SK-N-SH (cell line): ENCODE measurements around the gene ZFYVE27. TPM values are rescaled to one million over a fixed set of nuclear protein-coding genes. Genes with fewer than 3 reads are reported as not detected.

ENCODE experiments used
- CTCF ChIA-PET: fragments of 300-600, 350-600 bp; formaldehyde crosslinking; extraction: SDS; loops from one replicate; lab custom pipeline; 2021; lab: Yijun Ruan, JAX
- POLR2A ChIA-PET: fragments of 350-600 bp; sonication (Branson Sonifier 250); formaldehyde crosslinking; extraction: SDS; loops from one replicate; lab custom pipeline; 2020; ENCODE audit warnings: antibody characterized with exemption, inconsistent platforms; lab: Yijun Ruan, JAX
- DNase-seq: peaks from one replicate; pipeline ENCODE4 v3.0.0; 2012
- H2AFZ ChIP-seq: fragments of 200-600 bp; sonication (generic); 2 replicates; pipeline ENCODE4 v1.8.1; 2016; ENCODE audit warnings: antibody characterized with exemption, mild to moderate bottlenecking, low read depth
- H3F3A ChIP-seq: fragments of 200-600 bp; sonication (generic); replicated peaks from 2 replicates; pipeline ENCODE3; 2016; ENCODE audit warnings: antibody characterized with exemption, mild to moderate bottlenecking; ENCODE audit not compliant: insufficient read depth
- H3K27ac ChIP-seq, 2 experiments: fragments of 200-500 bp in 1 of 2; fragments of 200-600 bp in 1 of 2; sonication (Bioruptor generic) in 1 of 2; sonication (generic), shearing (Covaris generic) in 1 of 2; 2 replicates each; pipeline versions ENCODE4 v1.5.1 to v1.6.1; 2014 to 2016; ENCODE audit warnings: low read depth in 2 of 2, inconsistent platforms in 1 of 2, low read length in 1 of 2, mild to moderate bottlenecking in 1 of 2, mixed read lengths in 1 of 2
- H3K27me3 ChIP-seq: fragments of 200-600 bp; sonication (generic), shearing (Covaris generic); 2 replicates; pipeline ENCODE4 v1.6.1; 2016; ENCODE audit warnings: mixed run types; ENCODE audit not compliant: insufficient read depth
- H3K36me3 ChIP-seq, 2 experiments: fragments of 200-500 bp in 1 of 2; fragments of 200-600 bp in 1 of 2; sonication (Bioruptor generic) in 1 of 2; sonication (generic) in 1 of 2; replicated peaks in 1 of 2; 2 replicates each; pipeline versions ENCODE3 to v1.5.1; 2014 to 2016; ENCODE audit warnings: low read length in 1 of 2, mild to moderate bottlenecking in 1 of 2; ENCODE audit not compliant: insufficient read depth in 2 of 2, control insufficient read depth in 1 of 2
- H3K4me1 ChIP-seq, 2 experiments: fragments of 200-500 bp in 1 of 2; fragments of 200-600 bp in 1 of 2; sonication (Bioruptor generic) in 1 of 2; sonication (generic), shearing (Covaris generic) in 1 of 2; 2 replicates each; pipeline versions ENCODE4 v1.5.1 to v1.6.1; 2014 to 2016; ENCODE audit warnings: low read depth in 1 of 2, low read length in 1 of 2, mixed run types in 1 of 2; ENCODE audit not compliant: insufficient read depth in 2 of 2, control insufficient read depth in 1 of 2
- H3K4me2 ChIP-seq: fragments of 200-600 bp; sonication (generic), shearing (Covaris generic); 2 replicates; pipeline ENCODE4 v1.6.1; 2017; ENCODE audit warnings: mixed run types
- H3K4me3 ChIP-seq, 2 experiments: fragments of 200-500 bp in 1 of 2; fragments of 200-600 bp in 1 of 2; sonication (Bioruptor generic) in 1 of 2; sonication (generic), shearing (Covaris generic) in 1 of 2; 2 replicates each; pipeline versions ENCODE4 v1.5.1 to v1.8.1; 2014 to 2016; ENCODE audit warnings: low read depth in 2 of 2, inconsistent platforms in 1 of 2, low read length in 1 of 2, mild to moderate bottlenecking in 1 of 2, mixed read lengths in 1 of 2, moderate library complexity in 1 of 2
- H3K79me2 ChIP-seq: fragments of 200-600 bp; sonication (generic); 2 replicates; pipeline ENCODE4 v1.8.1; 2017; ENCODE audit warnings: mild to moderate bottlenecking; ENCODE audit not compliant: insufficient read depth
- H3K9ac ChIP-seq: fragments of 200-600 bp; sonication (generic); 2 replicates; pipeline ENCODE4 v1.6.1; 2017; ENCODE audit warnings: mixed run types
- H3K9me2 ChIP-seq: fragments of 200-600 bp; sonication (generic); 2 replicates; pipeline ENCODE4 v1.6.1; 2017; ENCODE audit warnings: mixed run types
- H3K9me3 ChIP-seq: fragments of 200-600 bp; sonication (generic); 2 replicates; pipeline ENCODE4 v1.6.1; 2017; ENCODE audit warnings: mixed run types, mild to moderate bottlenecking, moderate library complexity
- H4K20me1 ChIP-seq: fragments of 200-600 bp; sonication (generic); 2 replicates; pipeline ENCODE4 v1.6.1; 2017; ENCODE audit warnings: mild to moderate bottlenecking, mixed run types; ENCODE audit not compliant: insufficient read depth
- EP300 ChIP-seq, 2 experiments: IDR thresholded peaks; 2 replicates each; pipeline versions ENCODE4 v1.4.0 to v1.6.1; 2012; ENCODE audit warnings: borderline replicate concordance in 1 of 2, low read depth in 1 of 2, low read length in 1 of 2
- EZH2phosphoT487 ChIP-seq: fragments of 200-600 bp; sonication (generic); IDR thresholded peaks from 2 replicates; pipeline ENCODE4 v1.6.1; 2017; ENCODE audit warnings: low read depth, mixed run types, mild to moderate bottlenecking, antibody characterized with exemption, moderate library complexity, borderline replicate concordance
- GABPA ChIP-seq: IDR thresholded peaks from 2 replicates; pipeline ENCODE4 v1.4.0; 2012; ENCODE audit warnings: low read depth, mild to moderate bottlenecking
- GATA2 ChIP-seq: sonication (generic); formaldehyde crosslinking; IDR thresholded peaks from 2 replicates; pipeline ENCODE4 v1.5.0; 2020; ENCODE audit warnings: mild to moderate bottlenecking, missing genetic modification reagents
- IRF3 ChIP-seq: fragments of 150-350 bp; IDR thresholded peaks from 2 replicates; pipeline ENCODE4 v1.6.1; 2016; ENCODE audit warnings: mild to moderate bottlenecking, low read depth, low read length
- MAX ChIP-seq: IDR thresholded peaks from 2 replicates; pipeline ENCODE4 v1.4.0; 2012; ENCODE audit warnings: low read depth
- NFIC ChIP-seq: IDR thresholded peaks from 2 replicates; pipeline ENCODE4 v1.4.0; 2012; ENCODE audit warnings: borderline replicate concordance
- USF1 ChIP-seq: IDR thresholded peaks from 2 replicates; pipeline ENCODE4 v1.4.0; 2012; ENCODE audit warnings: low read depth, borderline replicate concordance
- USF2 ChIP-seq: fragments of 150-350 bp; IDR thresholded peaks from 2 replicates; pipeline ENCODE4 v1.6.1; 2017; ENCODE audit warnings: antibody characterized with exemption, low read length, low read depth, borderline replicate concordance
- YY1 ChIP-seq: IDR thresholded peaks from 2 replicates; pipeline ENCODE4 v1.4.0; 2012; ENCODE audit warnings: low read depth, mild to moderate bottlenecking
- WGBS: methylation state at CpG from one replicate; pipeline ENCODE4 v1.1.6; 2017; ENCODE audit warnings: low lambda C conversion rate; 5-methylcytosine and 5-hydroxymethylcytosine counted together
- polyA plus RNA-seq, 3 experiments: library from polyadenylated mRNA; depleted of rRNA; stranded (reverse); fragments of >200 nt; gene quantifications; 2 replicates each; pipeline ENCODE4 v1.2.3, GENCODE V29; 2012

ZFYVE27 gene
- polyA plus RNA-seq, 1 of the 3 experiments (the other 2 are of a cell fraction): 30.5 TPM

GRCh38 chr10:97795886-97796285, 59.0 kb downstream of the ZFYVE27 start:
- Histone ChIP-seq H3F3A (no peaks in the 10 kb centered on the region), H3K4me3 (no peak overlapping the region), H3K27ac (no peak overlapping the region), H4K20me1 (no peaks in the 10 kb centered on the region), H3K9ac (no peak overlapping the region), H3K79me2 (no peaks in the 10 kb centered on the region), H3K36me3 (no peaks in the 10 kb centered on the region), H3K9me3 (no peaks in the 10 kb centered on the region), H3K4me2 (no peak overlapping the region), H3K27me3 (no peaks in the 10 kb centered on the region), H3K4me1 (peaks cover 0 to 9% of the 10 kb centered on the region in 2 experiments; a peak in 1 of 4 replicates), H2AFZ (no peak overlapping the region), H3K9me2 (no peaks in the 10 kb centered on the region)
- CTCF ChIA-PET: interaction anchor here (0.9 to 14.3 kb wide), 4 partner anchors 14 to 75 kb away, joined by 3 to 277 read pairs (median 3); no protein-coding TSS in a partner anchor
- WGBS: 58% methylated on average over 4 of the region's 4 CpGs
- no peak for DNase-seq
- TF ChIP-seq USF1 (no peak), GATA2 (no peak), NFIC (no peak), EZH2phosphoT487 (no peak), USF2 (no peak), EP300 (IDR thresholded peaks at IDR 0.05; ENCODE audit: borderline replicate concordance in 1 of 2, low read depth in 1 of 2, low read length in 1 of 2) (no peak)
- POLR2A ChIA-PET: no interaction called here

- Histone ChIP-seq H3F3A (no peaks in the 10 kb centered on the region), H3K79me2 (no peaks in the 10 kb centered on the region), H3K27me3 (no peaks in the 10 kb centered on the region; the same call in 1 of the 2 replicates), H4K20me1 (no peaks in the 10 kb centered on the region), H3K9me2 (no peaks in the 10 kb centered on the region), H3K4me1 (peaks cover 0 to 3% of the 10 kb centered on the region in 2 experiments; a peak in 1 of 4 replicates), H3K36me3 (no peaks in the 10 kb centered on the region), H3K9ac (no peak overlapping the region), H3K9me3 (no peaks in the 10 kb centered on the region), H3K27ac (no peak overlapping the region), H3K4me3 (no peak overlapping the region), H2AFZ (no peak overlapping the region), H3K4me2 (no peak overlapping the region)
- no peak for DNase-seq
- CTCF ChIA-PET: interaction anchor here (0.9 to 14.3 kb wide), 3 partner anchors 25 to 74 kb away, joined by 3 to 277 read pairs (median 3); no protein-coding TSS in a partner anchor
- 41% methylated on average over 3 of the region's 3 CpGs for WGBS
- POLR2A ChIA-PET: no interaction called here
- TF ChIP-seq YY1 (no peak), IRF3 (no peak), MAX (no peak), GABPA (no peak)
Observed at GRCh38 chr10:97796651-97797050, 59.7 kb downstream of the ZFYVE27 start.
